Measurements from ENCODE around the gene INHBC. TPM values are rescaled to one million over a fixed set of nuclear protein-coding genes. Genes with fewer than 3 reads are reported as not detected.

INHBC gene
- total RNA-seq (under 1 TPM in 2 of 4 donors, not detected in 2; 0.18 to 0.21 TPM), polyA plus RNA-seq (under 1 TPM in 1 of 3 donors, not detected in 2; 0.05 TPM)
- long read RNA-seq, donor 1: 0 reads
- long read RNA-seq, donor 2: 0 reads

- Histone ChIP-seq H3K4me1 (no peaks in the 10 kb centered on the region), H3K27ac (no peak within 1 kb of the TSS), H3K36me3 (ENCODE audit: insufficient read depth in 1 of 2, low read depth in 1 of 2) (no peaks in the 10 kb centered on the region), H3K4me3 (no peak within 1 kb of the TSS), H3K9me3 (no peaks in the 10 kb centered on the region), H3K27me3 (ENCODE audit: insufficient read depth in 3 of 3, low read length in 2 of 3) (no peaks in the 10 kb centered on the region)
- 57 to 71% (median 58%) methylated on average over 8 of the region's 8 CpGs for WGBS, 3 donors
- intact Hi-C loops (cut with DNase I): no loop called here
- DNase-seq (no peak), ATAC-seq (no peak)
- TF ChIP-seq, protein P1, sequence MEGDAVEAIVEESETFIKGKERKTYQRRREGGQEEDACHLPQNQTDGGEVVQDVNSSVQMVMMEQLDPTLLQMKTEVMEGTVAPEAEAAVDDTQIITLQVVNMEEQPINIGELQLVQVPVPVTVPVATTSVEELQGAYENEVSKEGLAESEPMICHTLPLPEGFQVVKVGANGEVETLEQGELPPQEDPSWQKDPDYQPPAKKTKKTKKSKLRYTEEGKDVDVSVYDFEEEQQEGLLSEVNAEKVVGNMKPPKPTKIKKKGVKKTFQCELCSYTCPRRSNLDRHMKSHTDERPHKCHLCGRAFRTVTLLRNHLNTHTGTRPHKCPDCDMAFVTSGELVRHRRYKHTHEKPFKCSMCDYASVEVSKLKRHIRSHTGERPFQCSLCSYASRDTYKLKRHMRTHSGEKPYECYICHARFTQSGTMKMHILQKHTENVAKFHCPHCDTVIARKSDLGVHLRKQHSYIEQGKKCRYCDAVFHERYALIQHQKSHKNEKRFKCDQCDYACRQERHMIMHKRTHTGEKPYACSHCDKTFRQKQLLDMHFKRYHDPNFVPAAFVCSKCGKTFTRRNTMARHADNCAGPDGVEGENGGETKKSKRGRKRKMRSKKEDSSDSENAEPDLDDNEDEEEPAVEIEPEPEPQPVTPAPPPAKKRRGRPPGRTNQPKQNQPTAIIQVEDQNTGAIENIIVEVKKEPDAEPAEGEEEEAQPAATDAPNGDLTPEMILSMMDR (IDR thresholded peaks at IDR 0.05): no peak
Observed at GRCh38 chr12:57434517-57435223, at the start of gene INHBC. TSS of gene INHBC (plus strand) at chr12:57434784. CDS start at chr12:57434887, 103 bp downstream.

DNA sequence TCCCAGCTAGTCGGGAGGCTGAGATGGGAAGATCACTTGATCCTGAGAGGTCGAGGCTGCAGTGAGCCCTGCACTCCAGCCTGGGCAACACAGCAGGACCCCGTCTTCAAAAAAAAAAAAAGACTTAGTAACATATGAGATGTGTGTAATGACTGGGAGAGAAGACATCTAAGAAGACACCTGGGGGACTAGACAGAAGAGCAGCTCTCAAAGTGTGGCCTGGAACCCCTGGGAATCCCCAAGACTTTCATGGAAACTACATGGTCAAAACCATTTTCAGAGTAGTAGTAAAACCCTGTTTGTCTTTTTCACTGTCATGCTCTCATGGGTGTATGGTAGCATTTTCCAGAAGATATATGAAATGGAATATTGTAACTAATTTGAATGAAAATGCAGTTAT lies 49.0 kb upstream of the INHBC start:
- ATAC-seq (no peak), DNase-seq (no peak)
- intact Hi-C loops (cut with DNase I): no loop called here
- H3K36me3 ChIP-seq (ENCODE audit: insufficient read depth in 1 of 2, low read depth in 1 of 2): peaks cover 0 to 20% of the 10 kb centered on the region in 2 donors
- H3K4me1 ChIP-seq: peaks cover 14% of the 10 kb centered on the region
- 74 to 97% (median 96%) methylated on average over 3 of the region's 3 CpGs for WGBS, 3 donors
- H3K9me3 ChIP-seq: no peaks in the 10 kb centered on the region
- TF ChIP-seq, protein P1 (IDR thresholded peaks at IDR 0.05): no peak
- no peak overlapping the region for H3K27ac ChIP-seq
- H3K27me3 ChIP-seq (ENCODE audit: insufficient read depth in 3 of 3, low read length in 2 of 3): no peaks in the 10 kb centered on the region
- H3K4me3 ChIP-seq: no peak overlapping the region

- intact Hi-C loops (cut with DNase I): no loop called here
- H3K27ac ChIP-seq: no peak overlapping the region
- no peak overlapping the region for H3K4me3 ChIP-seq
- peaks cover 0 to 21% of the 10 kb centered on the region in 2 donors for H3K36me3 ChIP-seq (ENCODE audit: insufficient read depth in 1 of 2, low read depth in 1 of 2)
- H3K27me3 ChIP-seq (ENCODE audit: insufficient read depth in 3 of 3, low read length in 2 of 3): no peaks in the 10 kb centered on the region
- DNase-seq: no peak
- TF ChIP-seq, protein P1 (IDR thresholded peaks at IDR 0.05): no peak
- WGBS, 3 donors: 96% methylated on average over 30 to 33 of the region's 33 CpGs
- H3K9me3 ChIP-seq: no peaks in the 10 kb centered on the region
- H3K4me1 ChIP-seq: peaks cover 14% of the 10 kb centered on the region
- no peak for ATAC-seq
Observed at GRCh38 chr12:57386187-57386720, 48.3 kb upstream of the INHBC start.

GRCh38 chr12:57388425-57388824 lies 46.2 kb upstream of the INHBC start:
- Histone ChIP-seq H3K4me1 (peaks cover 14% of the 10 kb centered on the region), H3K27me3 (ENCODE audit: insufficient read depth in 3 of 3, low read length in 2 of 3) (no peaks in the 10 kb centered on the region), H3K27ac (no peak overlapping the region), H3K36me3 (ENCODE audit: insufficient read depth in 1 of 2, low read depth in 1 of 2) (peaks cover 2 to 30% of the 10 kb centered on the region in 2 donors), H3K9me3 (no peaks in the 10 kb centered on the region), H3K4me3 (no peak overlapping the region)
- ATAC-seq (no peak), DNase-seq (no peak)
- TF ChIP-seq, protein P1 (IDR thresholded peaks at IDR 0.05): no peak
- intact Hi-C loops (cut with DNase I): no loop called here
- WGBS, 3 donors: 92 to 97% (median 95%) methylated on average over 5 of the region's 5 CpGs
